ENCODE results near the gene GRB10. TPM values are rescaled to one million over a fixed set of nuclear protein-coding genes. Genes with fewer than 3 reads are reported as not detected.

Gene GRB10
- total and polyA plus RNA-seq, 2 experiments from 2014 or later: 35.0 to 154 TPM

DNA sequence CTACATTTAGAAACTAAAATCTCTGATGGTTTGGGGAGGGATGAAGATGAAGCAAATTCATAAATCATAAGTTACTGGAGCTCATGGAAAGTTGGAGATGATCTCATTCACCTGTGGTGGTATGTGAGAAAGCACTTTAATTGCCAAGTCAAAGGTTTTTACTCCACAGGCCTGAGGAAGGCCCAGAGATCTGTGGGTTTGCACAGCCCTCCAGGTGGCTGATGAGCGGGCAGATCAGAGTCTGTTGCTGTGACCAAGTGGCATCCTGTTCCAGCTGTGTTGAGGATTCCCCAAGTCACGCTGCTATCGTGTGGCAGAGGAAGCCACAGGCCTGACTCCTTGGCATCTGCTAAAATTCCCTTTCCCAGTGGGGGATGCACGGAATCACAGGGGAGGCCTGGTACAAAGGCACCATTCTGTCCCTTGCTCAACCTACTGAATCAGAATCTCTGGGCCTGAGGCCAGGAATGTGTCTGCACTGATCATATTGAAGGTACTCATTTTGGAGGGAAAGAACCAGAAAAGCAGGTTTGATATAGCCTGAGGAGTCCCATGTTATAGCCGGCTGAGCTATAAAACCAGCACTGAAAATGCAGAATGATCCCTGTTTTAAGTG lies 197.8 kb downstream of the GRB10 start:
- H3K36me3 Mint-ChIP-seq (ENCODE audit: low read depth): peaks cover 17% of the 10 kb centered on the region
- ATAC-seq (no peak), DNase-seq (ENCODE audit: low spot score) (no peak)
- H3K4me1 ChIP-seq (ENCODE audit: insufficient read depth): no peaks in the 10 kb centered on the region
- no peaks in the 10 kb centered on the region for H3F3A ChIP-seq (replicated peaks; ENCODE audit: low read depth)
- H4K20me1 ChIP-seq (replicated peaks; ENCODE audit: insufficient read depth): no peaks in the 10 kb centered on the region
- H3K27me3 Mint-ChIP-seq (ENCODE audit: insufficient read depth, low read depth, poor library complexity): peaks cover 3% of the 10 kb centered on the region
- no peaks in the 10 kb centered on the region for H3K79me2 ChIP-seq (replicated peaks; ENCODE audit: insufficient read depth)
- no peak overlapping the region for H3K4me3 ChIP-seq
- H2AFZ ChIP-seq: no peak overlapping the region
- H3K9me2 ChIP-seq (ENCODE audit: insufficient read depth): peaks cover 3% of the 10 kb centered on the region; the same call in 1 of the 2 replicates
- H3K27ac Mint-ChIP-seq: no peak overlapping the region
- H3K27ac ChIP-seq (ENCODE audit: low read depth): no peak overlapping the region
- no peaks in the 10 kb centered on the region for H3K27me3 ChIP-seq (ENCODE audit: insufficient read depth)
- peaks cover 6% of the 10 kb centered on the region; the same call in 1 of the 2 replicates for H3K36me3 ChIP-seq (ENCODE audit: insufficient read depth)
- no peaks in the 10 kb centered on the region for H3K4me1 Mint-ChIP-seq
- H3K4me2 ChIP-seq: no peak overlapping the region
- TF ChIP-seq EZH2phosphoT487 (IDR thresholded peaks at IDR 0.05; ENCODE audit: unreplicated experiment) (no peak), JUNB (IDR thresholded peaks at IDR 0.05; ENCODE audit: unreplicated experiment) (no peak), CREB1 (CRISPR knock-in tag; IDR thresholded peaks at IDR 0.05; ENCODE audit: low read depth) (no peak), STAT1 (IDR thresholded peaks at IDR 0.05; ENCODE audit: unreplicated experiment) (no peak), EZH2 (IDR thresholded peaks at IDR 0.05; ENCODE audit: low read depth, unreplicated experiment) (no peak), POLR2AphosphoS5 (IDR thresholded peaks at IDR 0.05; ENCODE audit: low read depth) (no peak), ZNF114 (CRISPR knock-in tag; IDR thresholded peaks at IDR 0.05) (no peak), ZNF331 (CRISPR knock-in tag; IDR thresholded peaks at IDR 0.05; ENCODE audit: low read depth) (no peak)
- TF ChIP-seq, protein P1, sequence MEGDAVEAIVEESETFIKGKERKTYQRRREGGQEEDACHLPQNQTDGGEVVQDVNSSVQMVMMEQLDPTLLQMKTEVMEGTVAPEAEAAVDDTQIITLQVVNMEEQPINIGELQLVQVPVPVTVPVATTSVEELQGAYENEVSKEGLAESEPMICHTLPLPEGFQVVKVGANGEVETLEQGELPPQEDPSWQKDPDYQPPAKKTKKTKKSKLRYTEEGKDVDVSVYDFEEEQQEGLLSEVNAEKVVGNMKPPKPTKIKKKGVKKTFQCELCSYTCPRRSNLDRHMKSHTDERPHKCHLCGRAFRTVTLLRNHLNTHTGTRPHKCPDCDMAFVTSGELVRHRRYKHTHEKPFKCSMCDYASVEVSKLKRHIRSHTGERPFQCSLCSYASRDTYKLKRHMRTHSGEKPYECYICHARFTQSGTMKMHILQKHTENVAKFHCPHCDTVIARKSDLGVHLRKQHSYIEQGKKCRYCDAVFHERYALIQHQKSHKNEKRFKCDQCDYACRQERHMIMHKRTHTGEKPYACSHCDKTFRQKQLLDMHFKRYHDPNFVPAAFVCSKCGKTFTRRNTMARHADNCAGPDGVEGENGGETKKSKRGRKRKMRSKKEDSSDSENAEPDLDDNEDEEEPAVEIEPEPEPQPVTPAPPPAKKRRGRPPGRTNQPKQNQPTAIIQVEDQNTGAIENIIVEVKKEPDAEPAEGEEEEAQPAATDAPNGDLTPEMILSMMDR (conservative IDR thresholded peaks at IDR 0.05; ENCODE audit: low read depth in 2 of 2): no peak
- TF ChIP-seq, protein P2, sequence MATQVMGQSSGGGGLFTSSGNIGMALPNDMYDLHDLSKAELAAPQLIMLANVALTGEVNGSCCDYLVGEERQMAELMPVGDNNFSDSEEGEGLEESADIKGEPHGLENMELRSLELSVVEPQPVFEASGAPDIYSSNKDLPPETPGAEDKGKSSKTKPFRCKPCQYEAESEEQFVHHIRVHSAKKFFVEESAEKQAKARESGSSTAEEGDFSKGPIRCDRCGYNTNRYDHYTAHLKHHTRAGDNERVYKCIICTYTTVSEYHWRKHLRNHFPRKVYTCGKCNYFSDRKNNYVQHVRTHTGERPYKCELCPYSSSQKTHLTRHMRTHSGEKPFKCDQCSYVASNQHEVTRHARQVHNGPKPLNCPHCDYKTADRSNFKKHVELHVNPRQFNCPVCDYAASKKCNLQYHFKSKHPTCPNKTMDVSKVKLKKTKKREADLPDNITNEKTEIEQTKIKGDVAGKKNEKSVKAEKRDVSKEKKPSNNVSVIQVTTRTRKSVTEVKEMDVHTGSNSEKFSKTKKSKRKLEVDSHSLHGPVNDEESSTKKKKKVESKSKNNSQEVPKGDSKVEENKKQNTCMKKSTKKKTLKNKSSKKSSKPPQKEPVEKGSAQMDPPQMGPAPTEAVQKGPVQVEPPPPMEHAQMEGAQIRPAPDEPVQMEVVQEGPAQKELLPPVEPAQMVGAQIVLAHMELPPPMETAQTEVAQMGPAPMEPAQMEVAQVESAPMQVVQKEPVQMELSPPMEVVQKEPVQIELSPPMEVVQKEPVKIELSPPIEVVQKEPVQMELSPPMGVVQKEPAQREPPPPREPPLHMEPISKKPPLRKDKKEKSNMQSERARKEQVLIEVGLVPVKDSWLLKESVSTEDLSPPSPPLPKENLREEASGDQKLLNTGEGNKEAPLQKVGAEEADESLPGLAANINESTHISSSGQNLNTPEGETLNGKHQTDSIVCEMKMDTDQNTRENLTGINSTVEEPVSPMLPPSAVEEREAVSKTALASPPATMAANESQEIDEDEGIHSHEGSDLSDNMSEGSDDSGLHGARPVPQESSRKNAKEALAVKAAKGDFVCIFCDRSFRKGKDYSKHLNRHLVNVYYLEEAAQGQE (IDR thresholded peaks at IDR 0.05; ENCODE audit: unreplicated experiment): no peak
- TF ChIP-seq, protein P3, sequence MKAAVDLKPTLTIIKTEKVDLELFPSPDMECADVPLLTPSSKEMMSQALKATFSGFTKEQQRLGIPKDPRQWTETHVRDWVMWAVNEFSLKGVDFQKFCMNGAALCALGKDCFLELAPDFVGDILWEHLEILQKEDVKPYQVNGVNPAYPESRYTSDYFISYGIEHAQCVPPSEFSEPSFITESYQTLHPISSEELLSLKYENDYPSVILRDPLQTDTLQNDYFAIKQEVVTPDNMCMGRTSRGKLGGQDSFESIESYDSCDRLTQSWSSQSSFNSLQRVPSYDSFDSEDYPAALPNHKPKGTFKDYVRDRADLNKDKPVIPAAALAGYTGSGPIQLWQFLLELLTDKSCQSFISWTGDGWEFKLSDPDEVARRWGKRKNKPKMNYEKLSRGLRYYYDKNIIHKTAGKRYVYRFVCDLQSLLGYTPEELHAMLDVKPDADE (IDR thresholded peaks at IDR 0.05): no peak
- peaks cover 28% of the 10 kb centered on the region for H3K9me3 Mint-ChIP-seq
- H3K4me3 Mint-ChIP-seq: no peak overlapping the region

Data from GM23338 (cell line).